Inferior parietal cortex (tissue), 1 donor: ENCODE data around the gene CTSA.

Experiments used
- DNase-seq: peaks from one replicate; pipeline ENCODE4 v3.0.0-alpha.2; 2016; ENCODE audit errors: extremely low spot score

The CTSA gene

GRCh38 chr20:45938727-45939438 is 47.7 kb downstream of the CTSA start:
- DNase-seq = no peak

GRCh38 chr20:45940053-45940452 is 48.9 kb downstream of the CTSA start:
- DNase-seq = no peak

GRCh38 chr20:45940469-45940868 is 49.3 kb downstream of the CTSA start:
- DNase-seq = no peak

- DNase-seq = no peak
Observed at GRCh38 chr20:45943613-45944012, 52.5 kb downstream of the CTSA start.

- DNase-seq = peak; percentile 73
Observed at GRCh38 chr20:45944151-45944964, 53.2 kb downstream of the CTSA start.

GRCh38 chr20:45944965-45945677 is 54.0 kb downstream of the CTSA start:
- DNase-seq = no peak

GRCh38 chr20:45945678-45946148 is 54.6 kb downstream of the CTSA start:
- no peak for DNase-seq

GRCh38 chr20:45946149-45946970 is 55.2 kb downstream of the CTSA start:
- no peak for DNase-seq

- DNase-seq = no peak
Observed at GRCh38 chr20:45947110-45947866, 56.2 kb downstream of the CTSA start.

- no peak for DNase-seq
Observed at GRCh38 chr20:45948261-45948733, 57.2 kb downstream of the CTSA start.
